Muscle layer of duodenum (tissue), 2 donors: ENCODE measurements around the gene GTPBP6.
"Not testable (repeated sequence)": the region's sequence is repeated elsewhere in the genome, so short reads cannot be mapped to it uniquely, and the experiment has no call there.

Experiments
- H3K27ac ChIP-seq: one replicate; pipeline ENCODE4 v1.7.0; 2013; ENCODE audit warnings: mild to moderate bottlenecking, low read length
- H3K27me3 ChIP-seq: one replicate; pipeline ENCODE4 v1.7.0; 2013; ENCODE audit warnings: low read depth, mild to moderate bottlenecking, control low read depth, low read length
- H3K36me3 ChIP-seq, 2 donors: one replicate each; pipeline ENCODE4 v1.7.0; 2013; ENCODE audit warnings: low read length in 2 of 2, control low read depth in 1 of 2, mild to moderate bottlenecking in 1 of 2; ENCODE audit not compliant: insufficient read depth in 2 of 2, control insufficient read depth in 1 of 2
- H3K4me1 ChIP-seq, 2 donors: one replicate each; pipeline ENCODE4 v1.7.0; 2013; ENCODE audit warnings: low read length in 2 of 2, mild to moderate bottlenecking in 2 of 2, control low read depth in 1 of 2, moderate library complexity in 1 of 2; ENCODE audit not compliant: insufficient read depth in 2 of 2, control insufficient read depth in 1 of 2
- H3K4me3 ChIP-seq, 2 donors: one replicate each; pipeline ENCODE4 v1.7.0; 2013; ENCODE audit warnings: low read length in 2 of 2, low read depth in 1 of 2, mild to moderate bottlenecking in 1 of 2
- H3K9me3 ChIP-seq, 2 donors: one replicate each; pipeline ENCODE4 v1.7.0; 2013; ENCODE audit warnings: low read length in 2 of 2, control low read depth in 1 of 2, mild to moderate bottlenecking in 1 of 2; ENCODE audit not compliant: control insufficient read depth in 1 of 2
- donor health status: healthy.

The GTPBP6 gene

DNA sequence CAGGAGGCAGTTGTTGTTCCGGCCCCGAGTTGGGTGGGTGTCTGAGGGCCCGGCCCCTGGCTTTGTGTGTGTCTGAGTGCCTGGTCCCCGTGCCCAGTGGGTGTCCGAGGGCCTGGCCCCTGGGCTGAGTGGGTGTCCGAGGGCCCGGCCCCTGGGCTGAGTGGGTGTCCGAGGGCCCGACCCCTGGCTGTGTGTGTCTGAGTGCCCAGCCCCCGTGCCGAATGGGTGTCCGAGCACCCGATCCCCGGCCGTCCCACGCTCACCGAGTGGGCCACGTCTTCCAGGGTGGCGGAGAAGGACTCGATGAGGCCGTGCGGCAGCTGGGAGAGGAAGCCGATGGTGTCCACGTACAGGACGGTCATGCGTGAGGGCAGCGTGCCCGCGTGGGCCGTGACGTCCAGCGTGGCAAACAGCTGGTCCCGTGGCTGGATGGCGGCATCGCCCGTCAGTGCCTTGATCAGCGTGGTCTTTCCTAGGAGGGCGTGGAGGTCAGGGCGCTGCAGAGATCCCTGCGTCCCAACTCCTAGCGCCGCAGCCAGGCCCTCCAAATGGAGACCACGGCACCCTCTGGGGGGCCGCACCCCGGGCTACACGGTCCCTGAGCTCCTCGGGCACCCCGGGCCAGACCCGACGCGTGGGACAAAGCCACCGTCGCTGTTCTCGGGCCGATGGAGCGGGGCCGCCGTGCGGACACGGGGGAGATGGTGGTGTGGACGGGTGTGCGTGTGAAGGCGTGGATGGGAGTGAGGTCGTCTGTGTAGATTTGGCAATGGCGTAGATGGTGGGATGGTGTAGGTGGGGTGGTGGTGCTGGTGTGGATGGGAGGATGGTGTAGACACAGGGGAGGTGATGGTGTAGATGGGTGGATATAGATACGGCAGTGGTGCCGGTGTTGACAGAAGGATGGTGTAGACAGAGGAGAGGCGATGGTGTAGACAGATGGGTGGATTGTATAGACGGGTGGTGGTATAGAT is 7.2 kb downstream of the GTPBP6 start:
- Histone ChIP-seq H3K4me3 (no peak overlapping the region), H3K4me1 (no peaks in the 10 kb centered on the region), H3K27me3 (no peaks in the 10 kb centered on the region), H3K36me3 (peaks cover 21 to 68% of the 10 kb centered on the region in 2 donors), H3K9me3 (no peaks in the 10 kb centered on the region), H3K27ac (no peak overlapping the region)

DNA sequence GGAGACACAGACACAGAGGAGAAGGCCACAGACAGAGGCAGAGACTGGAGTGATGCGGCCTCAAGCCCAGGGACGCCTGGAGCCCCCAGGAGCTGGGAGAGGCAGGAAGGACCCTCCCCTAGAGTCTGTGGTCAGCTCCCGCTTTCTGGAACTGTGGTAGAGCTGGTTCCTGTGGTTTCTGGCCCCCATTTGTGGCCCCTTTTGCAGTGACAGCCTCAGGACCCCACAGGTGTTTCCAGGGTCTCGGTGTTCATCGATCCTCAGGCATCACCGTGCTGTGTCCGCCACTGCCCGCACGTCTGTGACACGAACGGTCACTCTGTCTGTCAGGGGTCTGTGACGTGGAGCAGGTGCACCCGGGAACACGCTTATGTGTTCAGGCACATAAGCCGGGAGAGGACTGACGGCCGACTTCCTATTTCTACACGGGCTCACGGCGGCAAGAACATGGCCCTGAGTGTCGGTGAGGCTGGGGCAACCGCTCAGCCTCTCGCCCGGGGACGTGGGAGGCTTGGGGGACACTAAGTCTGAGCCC is 7.9 kb downstream of the GTPBP6 start:
- no peaks in the 10 kb centered on the region for H3K4me1 ChIP-seq
- no peaks in the 10 kb centered on the region for H3K27me3 ChIP-seq
- H3K4me3 ChIP-seq = no peak overlapping the region
- no peak overlapping the region for H3K27ac ChIP-seq
- no peaks in the 10 kb centered on the region for H3K9me3 ChIP-seq
- H3K36me3 ChIP-seq = peaks cover 21 to 72% of the 10 kb centered on the region in 2 donors

- Histone ChIP-seq H3K27me3 (no peaks in the 10 kb centered on the region), H3K9me3 (no peaks in the 10 kb centered on the region), H3K27ac (no peak overlapping the region), H3K4me1 (no peaks in the 10 kb centered on the region), H3K36me3 (peaks cover 21 to 70% of the 10 kb centered on the region in 2 donors), H3K4me3 (no peak overlapping the region)
Measured at GRCh38 chrX:308821-309520, 9.6 kb downstream of the GTPBP6 start.

DNA sequence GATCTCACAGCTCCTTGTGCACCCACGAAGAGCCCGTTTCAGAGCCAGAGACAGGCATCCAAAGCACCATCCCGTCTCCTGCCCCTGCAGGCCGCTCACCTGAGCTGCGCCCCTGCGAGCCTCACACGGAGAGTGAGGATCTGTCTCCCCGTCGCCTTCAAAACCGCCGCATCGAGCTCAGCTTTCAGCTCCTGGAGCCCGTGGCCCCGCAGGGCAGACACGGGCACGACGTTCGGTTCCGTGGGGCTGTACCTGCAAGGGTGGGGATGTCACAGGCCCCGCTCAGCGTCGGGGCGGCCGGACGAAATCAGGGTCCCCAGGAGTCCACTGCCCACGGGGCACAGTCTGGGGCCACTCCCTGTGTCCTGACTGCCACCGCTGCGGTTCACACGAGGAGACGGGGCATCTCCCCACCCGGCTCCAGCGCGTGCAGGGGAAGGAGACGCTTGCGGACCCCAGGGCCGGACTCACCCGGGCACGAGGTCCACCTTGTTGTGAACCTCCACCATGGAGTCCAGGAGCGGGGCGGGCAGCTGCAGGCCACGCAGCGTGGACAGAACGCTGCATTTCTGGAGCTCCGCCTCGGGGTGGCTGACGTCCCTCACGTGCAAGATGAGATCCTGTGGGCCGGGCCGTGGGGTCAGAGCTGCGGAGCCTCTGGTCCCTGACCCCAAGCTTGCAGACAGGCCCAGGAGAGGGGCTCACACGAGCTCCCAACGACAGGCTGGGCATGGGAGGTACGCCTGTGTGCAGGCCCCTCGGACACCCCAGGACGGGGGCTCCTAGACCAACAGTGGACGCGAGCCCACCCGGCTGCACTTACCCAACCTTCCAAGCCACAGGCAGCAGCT is 11.1 kb downstream of the GTPBP6 start:
- Histone ChIP-seq H3K4me3 (no peak overlapping the region), H3K27me3 (no peaks in the 10 kb centered on the region), H3K36me3 (peaks cover 20 to 63% of the 10 kb centered on the region in 2 donors), H3K9me3 (no peaks in the 10 kb centered on the region), H3K4me1 (no peaks in the 10 kb centered on the region), H3K27ac (no peak overlapping the region)

DNA sequence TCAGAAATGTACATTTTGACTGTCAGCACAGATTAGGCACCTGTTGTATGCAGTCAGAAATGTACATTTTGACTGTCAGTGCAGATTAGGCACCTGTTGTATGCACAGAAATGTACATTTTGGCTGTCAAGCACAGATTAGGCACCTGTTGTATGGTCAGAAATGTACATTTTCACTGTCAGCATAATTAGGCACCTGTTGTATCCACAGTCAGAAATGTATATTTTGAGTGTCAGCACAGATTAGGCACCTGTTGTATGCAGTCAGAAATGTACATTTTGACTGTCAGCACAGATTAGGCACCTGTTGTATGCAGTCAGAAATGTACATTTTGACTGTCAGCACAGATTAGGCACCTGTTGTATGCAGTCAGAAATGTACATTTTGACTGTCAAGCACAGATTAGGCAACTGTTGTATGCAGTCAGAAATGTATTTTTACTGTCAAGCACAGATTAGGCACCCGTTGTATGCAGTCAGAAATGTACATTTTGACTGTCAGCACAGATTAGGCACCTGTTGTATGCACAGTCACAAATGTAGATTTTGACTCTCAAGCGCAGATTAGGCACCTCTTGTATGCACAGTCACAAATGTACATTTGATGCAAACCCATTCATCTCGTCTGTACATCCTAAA is 11.9 kb downstream of the GTPBP6 start:
- not testable (repeated sequence) for H3K4me1 ChIP-seq
- peaks cover 13 to 60% of the 10 kb centered on the region in 2 donors for H3K36me3 ChIP-seq

GRCh38 chrX:305781-306613 is 12.6 kb downstream of the GTPBP6 start:
- H3K36me3 ChIP-seq = peaks cover 12 to 58% of the 10 kb centered on the region in 2 donors
- not testable (repeated sequence) for H3K27ac ChIP-seq, H3K4me3 ChIP-seq, H3K9me3 ChIP-seq, H3K27me3 ChIP-seq, H3K4me1 ChIP-seq

More for the DNA sequence above, 11.9 kb downstream of the GTPBP6 start:
- not testable (repeated sequence) for H3K9me3 ChIP-seq, H3K27ac ChIP-seq, H3K27me3 ChIP-seq, H3K4me3 ChIP-seq

DNA sequence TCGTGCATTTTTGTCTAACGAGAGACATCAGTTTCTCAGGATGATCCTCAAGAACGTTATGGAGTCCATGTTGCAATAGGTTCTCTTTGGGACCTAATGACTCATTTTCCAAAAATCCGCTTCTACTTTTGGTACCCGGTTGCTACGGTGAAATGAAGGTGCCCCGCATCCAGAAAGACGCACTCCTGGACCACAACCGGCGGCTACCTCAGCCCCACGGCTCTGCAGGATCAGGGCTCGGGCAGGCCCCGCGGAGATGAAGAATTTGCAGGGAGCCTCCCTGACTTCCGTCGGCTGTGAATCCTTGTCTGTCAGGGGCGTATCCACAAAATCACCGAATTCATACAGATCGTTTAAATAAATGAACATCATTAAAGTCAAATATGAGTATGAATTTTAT is 15.6 kb downstream of the GTPBP6 start:
- no peaks in the 10 kb centered on the region for H3K27me3 ChIP-seq
- peaks cover 6 to 58% of the 10 kb centered on the region in 2 donors for H3K36me3 ChIP-seq
- H3K4me1 ChIP-seq = no peaks in the 10 kb centered on the region
- H3K4me3 ChIP-seq = no peak overlapping the region
- H3K27ac ChIP-seq = no peak overlapping the region
- no peaks in the 10 kb centered on the region for H3K9me3 ChIP-seq

GRCh38 chrX:300334-300733 is 18.3 kb downstream of the GTPBP6 start:
- Histone ChIP-seq H3K4me1 (no peaks in the 10 kb centered on the region), H3K4me3 (no peak overlapping the region), H3K9me3 (no peaks in the 10 kb centered on the region), H3K27me3 (no peaks in the 10 kb centered on the region), H3K27ac (no peak overlapping the region), H3K36me3 (peaks cover 0 to 40% of the 10 kb centered on the region in 2 donors)

DNA sequence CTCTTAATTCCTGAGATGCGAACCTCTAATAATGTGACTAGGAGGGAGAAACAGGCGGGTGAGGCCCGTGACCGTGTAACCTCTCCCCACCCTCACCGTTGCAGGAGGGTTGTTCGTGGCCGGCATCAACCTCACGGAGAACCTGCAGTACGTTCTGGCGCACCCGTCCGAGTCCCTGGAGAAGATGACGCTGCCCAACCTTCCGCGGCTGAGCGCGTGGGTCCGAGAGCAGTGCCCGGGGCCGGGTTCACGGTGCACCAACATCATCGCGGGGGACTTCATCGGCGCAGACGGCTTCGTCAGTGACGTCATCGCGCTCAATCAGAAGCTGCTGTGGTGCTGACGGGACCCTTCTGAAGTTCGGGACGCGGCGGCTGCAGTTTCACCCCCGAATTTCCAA is 19.6 kb downstream of the GTPBP6 start:
- H3K4me1 ChIP-seq = no peaks in the 10 kb centered on the region
- H3K36me3 ChIP-seq = peaks cover 0 to 29% of the 10 kb centered on the region in 2 donors
- H3K4me3 ChIP-seq = no peak overlapping the region
- no peaks in the 10 kb centered on the region for H3K9me3 ChIP-seq
- no peaks in the 10 kb centered on the region for H3K27me3 ChIP-seq
- no peak overlapping the region for H3K27ac ChIP-seq

GRCh38 chrX:295136-295535 is 23.5 kb downstream of the GTPBP6 start:
- peaks cover 0 to 38% of the 10 kb centered on the region in 2 donors for H3K36me3 ChIP-seq

More at GRCh38 chrX:295136-295535, 23.5 kb downstream of the GTPBP6 start:
- no peaks in the 10 kb centered on the region for H3K4me1 ChIP-seq
- no peak overlapping the region for H3K27ac ChIP-seq
- no peak overlapping the region for H3K4me3 ChIP-seq
- H3K9me3 ChIP-seq = peaks cover 0 to 3% of the 10 kb centered on the region in 2 donors
- H3K27me3 ChIP-seq = no peaks in the 10 kb centered on the region
